NCI-H82 treated with DMSO at 0.1 percent for 48 hours (cell line): ENCODE measurements around the gene MVB12B.

ENCODE experiments used
- DNase-seq: peaks from one replicate; lab custom pipeline; 2025; ENCODE audit not compliant: unreplicated experiment; lab: John Stamatoyannopoulos, UW

Gene MVB12B

GRCh38 chr9:126448865-126449577 is 122.4 kb downstream of the MVB12B start:
- DNase-seq, result no peak

DNA sequence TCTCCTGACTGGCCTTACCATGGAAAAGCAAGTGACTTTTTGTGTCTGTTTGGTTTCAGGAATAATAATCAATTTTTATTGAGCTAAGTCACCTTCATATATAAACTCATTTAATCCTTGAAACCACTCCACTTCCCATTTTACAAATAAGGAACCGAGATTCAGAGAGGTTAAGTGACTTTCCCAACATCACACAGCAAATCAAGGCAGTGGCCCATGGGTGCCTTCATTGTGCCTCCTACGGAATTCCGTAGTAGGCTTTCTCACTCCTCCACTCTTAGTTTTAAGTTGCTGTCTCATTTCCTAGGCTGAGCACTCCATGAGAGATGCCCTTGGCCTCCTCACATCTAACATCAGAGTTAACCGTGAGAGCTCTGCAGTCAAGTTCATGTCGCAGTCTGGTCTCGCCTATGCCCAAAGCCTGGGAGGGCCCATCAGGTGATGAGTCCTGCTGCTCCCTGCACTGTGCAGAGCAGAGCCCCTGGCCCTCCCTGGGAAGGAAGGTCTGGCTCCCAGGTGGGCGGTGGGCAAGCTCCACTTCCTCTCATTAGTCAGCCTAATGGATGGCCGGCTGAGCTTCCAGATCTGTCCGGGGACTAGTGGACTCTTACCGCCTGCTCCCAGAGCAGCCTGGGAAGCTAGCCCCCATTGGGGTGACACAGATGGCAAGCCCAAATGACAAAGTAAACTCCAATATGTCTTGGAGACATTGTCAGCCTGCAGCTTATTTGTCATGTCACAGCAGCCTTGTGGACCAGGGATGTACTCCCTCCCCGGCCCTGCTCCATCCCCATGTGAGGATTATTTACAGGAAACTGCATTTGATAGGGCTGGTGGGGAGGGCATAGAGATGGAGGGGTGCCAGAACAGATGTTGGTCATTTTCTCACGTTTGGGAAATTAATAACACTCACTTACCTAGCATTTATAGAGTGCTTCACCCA is 123.4 kb downstream of the MVB12B start:
- no peak for DNase-seq

DNA sequence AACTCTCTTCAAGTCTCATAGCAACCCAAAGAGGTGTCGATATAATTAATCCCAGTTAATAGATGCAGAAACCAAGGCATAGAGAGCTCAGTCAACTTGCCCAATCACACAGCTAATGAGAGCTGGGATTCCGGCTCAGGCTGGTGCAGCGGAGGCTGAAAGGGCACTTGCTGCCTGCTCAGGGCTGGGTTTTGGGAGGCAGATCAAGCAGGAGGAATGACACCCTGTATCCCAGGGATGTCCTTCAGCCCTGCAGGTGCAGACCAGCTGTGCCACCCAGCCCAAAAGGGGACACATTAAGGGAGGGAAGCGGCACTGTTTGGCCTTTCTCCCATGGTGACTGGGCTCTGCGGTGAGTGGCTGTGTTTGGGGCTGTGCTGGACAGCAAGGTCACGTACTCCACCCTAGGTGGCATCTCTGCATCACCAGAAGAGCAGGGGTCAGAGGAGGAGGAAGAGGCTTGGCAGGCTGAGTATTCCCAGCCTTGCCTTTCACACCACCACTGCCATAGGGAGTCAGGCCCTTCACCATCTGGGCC is 124.1 kb downstream of the MVB12B start:
- no peak for DNase-seq

GRCh38 chr9:126451316-126451885 is 124.8 kb downstream of the MVB12B start:
- no peak for DNase-seq

DNA sequence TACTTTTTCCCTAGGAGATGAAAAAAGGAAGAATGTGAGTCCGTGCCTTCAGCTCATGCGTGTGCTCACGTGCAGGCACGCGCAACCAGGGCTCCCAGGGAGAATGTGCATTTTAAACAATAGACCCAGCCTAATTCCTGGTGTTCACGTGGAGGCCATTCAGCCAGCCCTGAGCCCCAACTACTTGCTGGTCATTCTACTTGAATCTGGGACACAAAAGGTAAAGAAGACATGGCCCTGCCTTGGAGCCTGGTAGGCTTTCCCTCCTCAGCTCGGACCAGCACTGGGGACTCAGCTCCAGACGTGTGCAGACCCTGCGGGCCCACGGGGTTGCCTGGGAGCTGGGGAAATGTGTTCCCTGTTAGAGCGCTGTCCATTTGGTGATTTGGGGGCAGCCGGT is 125.5 kb downstream of the MVB12B start:
- DNase-seq, result no peak

- no peak for DNase-seq
Observed at GRCh38 chr9:126453156-126453963, 126.7 kb downstream of the MVB12B start.

DNA sequence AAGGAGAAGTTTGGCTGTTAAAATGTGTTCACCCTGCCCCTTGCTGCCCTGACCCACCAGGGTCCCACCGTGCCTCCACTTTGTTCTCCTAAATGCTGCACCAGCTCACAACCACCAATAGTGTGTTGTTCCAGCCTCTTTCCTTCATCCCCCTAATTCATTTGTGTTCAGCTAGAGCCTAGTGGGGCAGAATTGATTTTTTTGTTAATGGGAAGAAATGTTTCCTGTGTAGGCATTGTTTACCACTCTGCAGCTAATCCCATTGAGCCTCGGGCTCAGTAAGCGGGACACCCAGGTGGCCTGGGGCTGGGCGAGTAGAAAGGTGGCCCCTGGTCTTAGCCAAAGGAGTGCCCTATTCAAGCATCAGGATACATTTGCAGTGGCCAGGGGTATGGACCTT is 127.6 kb downstream of the MVB12B start:
- no peak for DNase-seq

- no peak for DNase-seq
Observed at GRCh38 chr9:126454795-126455194, 128.2 kb downstream of the MVB12B start.

DNA sequence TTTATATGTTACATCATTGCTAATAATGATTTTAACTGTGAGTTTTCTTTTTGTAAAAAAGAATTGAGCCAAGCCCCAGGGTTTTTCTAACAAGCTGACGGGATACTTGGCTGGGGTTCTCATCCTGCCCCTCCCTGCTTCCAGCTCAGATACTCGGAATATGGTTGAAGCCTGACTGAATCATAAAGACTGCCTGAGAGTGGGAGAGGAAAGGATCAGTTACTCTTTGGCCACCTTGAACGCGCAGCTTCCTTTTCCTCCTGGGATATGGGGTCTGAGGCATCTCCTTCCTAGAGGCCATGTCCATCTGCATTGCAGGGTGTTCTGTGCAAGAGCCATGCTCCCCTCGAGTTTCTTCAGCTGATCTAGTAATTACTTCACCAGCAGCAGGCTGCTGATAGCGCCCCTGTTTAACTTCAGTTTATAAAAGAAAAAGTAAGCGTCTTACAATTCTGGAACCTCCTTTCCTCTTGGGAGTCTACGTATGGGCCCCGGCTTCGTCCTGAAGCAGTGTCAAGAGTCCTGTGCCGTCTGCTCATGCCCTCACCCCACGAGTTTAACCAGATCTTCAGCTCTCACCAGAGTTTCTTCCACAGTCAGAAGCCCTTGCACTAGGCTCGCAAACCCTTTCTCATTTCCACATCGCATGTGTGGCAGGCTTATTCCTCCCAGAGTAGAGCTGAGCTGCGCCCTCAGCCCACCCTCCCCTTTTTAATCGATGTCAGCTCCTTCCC is 130.0 kb downstream of the MVB12B start:
- DNase-seq, result no peak

GRCh38 chr9:126457175-126457547 is 130.5 kb downstream of the MVB12B start:
- no peak for DNase-seq

- DNase-seq, result no peak
Observed at GRCh38 chr9:126457890-126458289, 131.3 kb downstream of the MVB12B start.

DNA sequence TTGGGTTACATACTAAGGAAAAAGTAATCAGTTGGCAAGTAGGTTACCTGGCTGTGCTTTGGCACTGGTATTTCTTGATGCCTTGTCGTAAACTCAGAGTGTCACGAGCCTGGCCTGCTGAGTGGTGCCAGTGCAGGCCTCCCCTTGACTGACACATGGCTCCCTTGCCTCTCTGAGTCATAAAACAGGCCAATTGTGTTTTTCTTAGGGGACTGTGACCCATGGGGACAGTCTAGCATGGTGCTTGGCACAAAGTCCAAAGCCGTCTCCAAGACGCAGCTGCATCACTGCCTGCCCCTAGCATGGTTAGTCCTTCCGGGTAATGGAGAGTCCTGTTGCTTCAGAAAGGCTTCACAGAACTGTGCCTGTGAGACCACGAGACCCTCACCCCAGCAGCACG is 132.5 kb downstream of the MVB12B start:
- DNase-seq, result no peak

DNA sequence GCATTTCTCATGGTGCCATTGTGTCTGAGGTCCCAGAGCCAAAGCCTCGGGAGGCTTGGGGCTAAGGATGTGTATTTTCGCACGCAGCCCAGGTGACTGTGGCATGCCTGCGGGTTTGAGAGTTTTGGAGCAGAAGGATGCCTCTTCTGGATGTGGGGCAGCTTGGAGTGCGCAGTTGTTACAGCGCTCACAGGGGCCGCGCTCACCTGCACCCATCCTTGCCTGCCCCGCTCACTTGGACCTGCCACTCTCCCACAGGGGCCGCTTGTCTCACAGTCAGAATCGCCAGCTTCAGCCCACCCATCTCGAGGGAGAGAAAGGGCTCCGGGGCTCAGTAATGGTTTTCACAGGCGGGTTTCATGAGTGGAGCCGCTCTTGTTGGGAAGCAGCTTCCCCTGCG is 132.9 kb downstream of the MVB12B start:
- DNase-seq, result no peak

DNA sequence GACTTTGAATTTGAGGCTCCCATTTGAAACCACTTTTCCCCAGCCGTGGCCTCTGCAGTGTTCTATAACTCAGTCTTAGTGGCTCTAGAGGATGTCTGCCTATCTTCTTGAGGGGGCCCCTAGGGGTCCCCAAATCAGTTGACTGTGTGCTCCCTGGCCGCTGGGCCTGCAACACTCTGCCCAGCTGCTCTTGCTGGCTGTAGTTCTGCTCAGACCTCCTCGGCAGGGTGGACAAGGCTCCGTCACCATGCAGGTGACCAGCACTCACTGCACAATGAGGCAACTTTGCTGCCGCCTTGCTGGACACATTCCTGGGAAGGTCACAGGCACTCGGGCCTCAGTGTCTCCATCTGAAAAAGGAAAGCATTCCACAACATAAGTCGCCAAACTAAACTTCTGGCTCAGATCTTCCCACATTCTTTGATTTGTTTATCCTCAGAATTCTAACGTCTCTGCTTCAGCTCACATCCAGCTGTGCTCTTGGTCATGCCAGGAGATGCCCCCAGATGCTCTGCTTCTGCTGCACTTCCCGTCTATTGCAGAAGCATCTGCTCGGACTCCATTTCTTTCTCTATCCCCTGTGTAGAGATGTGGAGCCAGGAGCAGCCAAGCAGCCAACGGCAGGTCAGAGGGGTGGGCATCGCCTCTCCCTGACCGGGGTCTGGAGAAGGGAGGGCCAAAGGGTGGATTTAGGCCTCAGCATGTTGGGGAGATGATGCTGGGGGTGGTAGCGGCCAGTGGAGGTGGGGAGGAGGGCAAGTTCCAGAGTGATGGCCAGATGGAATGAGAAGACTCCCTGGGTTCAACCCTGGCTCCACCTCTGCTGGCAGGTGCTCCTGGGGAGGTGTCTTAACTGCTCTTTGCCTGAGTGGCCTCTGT is 133.6 kb downstream of the MVB12B start:
- DNase-seq, result no peak

GRCh38 chr9:126461029-126461428 is 134.4 kb downstream of the MVB12B start:
- DNase-seq, result no peak

GRCh38 chr9:126461608-126462007 is 135.0 kb downstream of the MVB12B start:
- DNase-seq, result no peak

DNA sequence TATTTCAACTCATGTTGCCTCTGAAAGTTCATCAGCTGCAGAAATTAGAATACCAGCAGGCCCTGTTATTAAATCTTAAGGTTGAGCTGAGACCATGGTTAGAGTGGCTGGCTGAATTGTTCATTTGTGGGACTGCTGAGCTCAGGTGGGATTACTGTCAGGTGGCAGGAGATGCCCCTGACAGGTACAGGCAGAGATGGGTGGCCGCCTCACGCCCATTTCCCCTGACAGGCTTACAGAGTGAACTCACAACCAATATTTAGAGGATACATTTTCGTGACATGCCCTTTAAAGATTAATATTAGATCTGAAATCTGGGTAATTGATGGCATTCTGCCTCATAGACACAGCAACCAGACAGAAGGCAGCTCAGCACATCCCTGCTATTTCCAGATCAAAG is 136.0 kb downstream of the MVB12B start:
- no peak for DNase-seq

GRCh38 chr9:126463426-126463825 is 136.8 kb downstream of the MVB12B start:
- DNase-seq, result no peak
